GM21447 (cell line): ENCODE results near the gene PALS2.

Source experiments
- ATAC-seq: cut with Tn5 transposase; IDR thresholded peaks from one replicate; pipeline ENCODE4 v1.9.1; 2021; ENCODE audit not compliant: unreplicated experiment

PALS2 gene

DNA sequence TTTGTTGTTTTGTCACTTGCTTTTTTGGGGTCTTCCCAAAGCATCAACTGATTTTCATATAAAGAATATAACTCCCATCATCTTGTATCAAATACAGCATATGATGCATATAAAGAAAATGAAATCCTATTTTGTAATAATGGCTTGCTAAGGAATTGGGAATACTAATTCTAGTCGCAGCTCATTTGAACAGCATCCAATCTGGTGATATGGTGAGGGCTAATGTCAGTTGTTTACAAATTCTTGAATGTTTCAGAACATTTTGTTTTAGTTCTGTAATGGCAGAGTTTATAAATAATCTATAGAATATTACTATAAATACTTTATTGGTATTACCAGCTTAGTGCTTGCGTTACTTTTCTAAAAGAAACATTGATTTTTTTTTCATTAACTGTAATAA, 8.9 kb downstream of the PALS2 start:
- no peak for ATAC-seq

DNA sequence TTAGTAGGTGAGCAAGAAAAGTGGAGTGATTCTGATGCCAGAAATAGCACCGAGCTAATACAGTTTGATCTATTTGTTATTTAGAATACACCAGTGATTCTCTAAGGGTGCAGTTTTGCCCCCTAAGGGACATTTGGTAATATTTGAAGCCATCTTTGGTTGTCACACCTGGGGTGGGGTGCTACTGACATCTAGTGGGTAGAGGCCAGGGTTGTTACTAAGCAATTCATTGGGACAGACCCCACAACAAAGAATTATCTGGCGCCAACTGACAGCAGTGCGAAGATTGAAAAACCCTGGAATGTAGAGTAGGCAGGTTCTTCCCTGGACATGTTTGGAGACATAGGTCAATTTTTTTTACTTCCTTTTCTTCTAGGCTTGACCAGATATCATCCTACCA, 14.6 kb downstream of the PALS2 start:
- no peak for ATAC-seq

DNA sequence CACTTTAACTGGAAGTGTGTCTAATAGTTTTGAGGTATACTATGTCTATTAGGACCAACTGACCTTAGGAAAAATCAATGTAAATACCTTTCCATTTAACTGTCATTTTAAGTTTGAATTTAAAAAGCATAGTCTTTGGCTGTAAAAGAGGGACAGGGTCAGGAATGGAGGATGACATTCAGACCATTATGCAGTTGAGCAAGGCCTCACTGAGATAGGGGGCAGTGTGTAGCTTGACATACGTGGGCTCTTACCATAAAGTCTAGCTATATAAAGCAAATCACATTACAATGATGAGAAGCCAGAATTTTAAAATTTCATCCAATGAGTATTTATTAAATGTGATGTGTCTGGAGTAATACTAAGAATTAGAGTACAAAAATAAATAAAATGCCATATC, 17.9 kb downstream of the PALS2 start:
- no peak for ATAC-seq

DNA sequence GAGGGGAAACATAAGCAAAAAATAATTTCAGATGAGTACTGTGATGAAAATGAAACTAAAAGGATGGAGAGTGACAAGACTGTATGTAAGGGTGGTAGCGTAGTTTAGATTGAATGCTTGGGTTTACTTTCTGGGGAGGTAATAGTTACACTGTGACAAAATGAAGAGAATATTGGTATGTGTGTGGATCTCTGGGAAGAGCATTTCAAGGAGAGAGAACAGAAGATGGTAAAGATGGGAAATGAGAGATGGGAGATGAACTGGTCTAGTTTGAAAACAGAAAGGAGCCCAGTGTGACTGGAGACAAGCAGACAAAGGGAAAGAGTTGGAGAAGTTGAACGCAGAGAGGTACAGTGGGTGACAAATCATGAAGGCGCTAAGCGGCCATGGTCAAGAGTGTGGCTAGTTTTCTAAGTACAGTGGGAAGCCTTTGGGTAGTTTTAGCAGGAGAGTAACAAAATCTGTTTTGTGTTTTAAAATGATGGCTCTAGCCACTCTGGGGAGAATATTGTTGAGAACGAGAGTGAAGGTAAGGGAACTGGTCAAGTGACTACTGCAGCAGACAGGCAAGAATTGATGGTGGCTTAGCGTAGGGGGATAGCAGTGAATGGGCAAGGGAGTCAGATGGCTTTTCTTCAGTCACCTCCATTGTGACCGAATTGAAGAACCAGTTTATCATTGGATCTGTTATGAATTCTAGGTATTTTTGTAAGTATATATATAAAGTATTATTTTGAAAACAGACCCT, 22.6 kb downstream of the PALS2 start:
- peak; percentile 58 for ATAC-seq

DNA sequence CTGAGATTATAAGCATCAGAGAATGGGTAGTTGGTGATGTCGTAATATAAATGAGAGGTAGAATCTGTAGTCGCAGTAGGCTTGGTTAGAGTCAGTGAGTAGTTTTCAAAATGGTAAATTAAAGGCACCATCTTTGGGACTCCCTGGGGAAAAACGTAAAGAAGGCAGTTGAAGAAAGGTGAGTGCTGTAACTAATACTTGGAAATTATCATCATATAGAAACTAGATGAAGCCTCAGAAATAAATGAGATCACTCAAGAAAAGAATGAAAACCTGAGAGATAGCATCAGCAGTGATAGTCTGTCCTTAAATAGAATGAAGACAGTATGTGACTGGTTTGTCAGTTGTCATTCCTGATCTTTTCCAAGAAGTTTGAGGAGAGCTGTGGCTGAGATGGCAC, 23.8 kb downstream of the PALS2 start:
- no peak for ATAC-seq

DNA sequence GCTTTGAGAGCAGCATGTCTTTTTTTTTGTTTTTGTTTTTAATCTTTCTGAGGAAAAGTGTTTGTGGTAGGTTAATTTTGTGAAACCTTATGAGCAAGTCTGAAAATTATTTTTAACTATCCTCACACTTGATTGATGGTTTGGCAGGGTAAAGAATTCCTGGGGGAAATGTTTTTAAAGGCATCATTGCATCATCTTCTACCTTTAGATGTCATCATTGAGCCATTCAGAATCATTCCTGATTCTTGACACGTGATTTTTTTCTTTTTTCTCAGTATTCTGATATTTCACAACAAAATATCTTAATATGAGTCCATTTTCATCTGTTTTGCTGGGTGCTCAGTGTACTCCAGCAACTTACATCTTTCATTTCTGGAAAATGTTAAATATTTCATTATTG, 28.3 kb downstream of the PALS2 start:
- no peak for ATAC-seq

DNA sequence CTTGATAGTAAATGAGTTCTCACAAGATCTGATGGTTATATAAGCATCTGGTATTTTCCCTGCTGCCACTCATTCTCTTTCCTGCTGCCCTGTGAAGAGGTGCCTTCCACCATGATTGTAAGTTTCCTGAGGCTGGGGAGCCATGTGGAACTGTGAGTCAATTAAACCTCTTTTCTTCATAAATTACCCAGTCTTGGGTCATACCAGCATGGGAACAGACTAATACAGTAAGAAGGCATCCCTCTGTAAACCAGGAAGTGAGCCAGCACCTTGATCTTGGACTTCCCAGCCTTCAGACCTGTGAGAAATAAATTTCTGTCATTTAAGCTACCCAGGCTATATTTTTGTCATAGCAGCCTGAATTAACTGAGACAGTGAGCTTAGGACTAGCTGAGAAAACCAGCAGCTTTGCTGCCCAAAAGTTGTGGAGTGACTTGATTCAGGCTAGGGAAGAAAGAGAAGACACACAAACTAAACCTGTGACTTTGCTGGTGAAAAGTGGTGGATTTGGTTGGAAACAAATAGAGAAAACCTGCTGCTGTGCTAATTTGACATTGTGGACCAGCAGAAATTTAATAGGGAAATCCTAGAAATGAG, 29.7 kb downstream of the PALS2 start:
- ATAC-seq = no peak

DNA sequence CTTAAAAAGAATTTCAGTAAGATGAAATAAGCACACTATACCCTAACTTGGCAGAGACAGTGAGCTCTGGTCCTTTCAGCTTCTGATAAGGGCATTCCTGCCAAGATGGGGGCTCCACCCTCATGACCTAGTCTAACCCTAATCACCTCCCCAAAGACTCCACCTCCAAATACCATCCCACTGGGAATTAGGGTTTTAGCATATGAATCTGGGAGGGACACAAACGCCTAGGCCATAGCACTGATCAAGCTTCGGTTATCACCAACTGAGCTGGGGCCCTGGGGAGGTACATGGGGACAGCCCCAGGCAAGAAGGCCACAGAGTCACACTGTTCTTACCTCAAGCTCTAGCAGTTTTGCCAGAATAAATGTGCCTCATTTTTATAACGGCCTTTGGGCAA, 31.4 kb downstream of the PALS2 start:
- ATAC-seq = no peak

DNA sequence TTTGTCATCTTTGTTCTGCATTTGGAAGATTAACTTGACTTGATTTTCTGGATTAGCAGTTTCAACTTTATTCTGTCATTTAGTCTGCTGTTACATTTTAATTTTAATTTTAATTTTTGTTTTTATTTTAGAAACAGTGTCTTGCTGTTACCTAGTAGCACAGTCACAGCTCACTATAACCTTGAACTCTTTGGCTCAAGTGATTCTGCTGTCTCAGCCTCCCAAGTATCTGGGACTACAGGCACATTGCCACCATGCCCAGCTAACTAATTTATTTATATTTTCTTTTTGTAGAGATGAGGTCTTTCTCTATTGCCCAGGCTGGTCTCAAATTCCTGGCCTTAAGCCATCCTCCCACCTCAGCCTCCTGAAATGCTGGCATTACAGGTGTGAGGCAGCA, 35.3 kb downstream of the PALS2 start:
- no peak for ATAC-seq

DNA sequence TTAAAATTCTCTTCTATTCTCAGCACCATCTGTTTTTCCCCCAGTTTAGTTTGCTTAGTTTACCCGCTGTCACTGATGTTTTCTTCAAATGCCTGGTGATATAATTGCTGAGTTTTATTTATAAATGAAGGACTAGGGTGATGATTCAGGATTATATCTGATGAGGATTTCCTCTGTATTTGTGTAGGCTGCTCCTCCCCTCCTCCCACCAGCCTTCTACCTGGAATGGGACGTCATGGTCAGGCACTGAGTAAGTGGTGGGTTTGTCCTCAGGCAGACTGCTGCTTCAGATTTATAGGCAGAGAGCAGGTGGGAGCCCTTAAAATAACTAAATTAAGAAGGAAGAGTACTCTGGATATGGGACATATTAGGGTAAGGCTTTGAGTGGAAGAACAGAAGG, 35.8 kb downstream of the PALS2 start:
- no peak for ATAC-seq

DNA sequence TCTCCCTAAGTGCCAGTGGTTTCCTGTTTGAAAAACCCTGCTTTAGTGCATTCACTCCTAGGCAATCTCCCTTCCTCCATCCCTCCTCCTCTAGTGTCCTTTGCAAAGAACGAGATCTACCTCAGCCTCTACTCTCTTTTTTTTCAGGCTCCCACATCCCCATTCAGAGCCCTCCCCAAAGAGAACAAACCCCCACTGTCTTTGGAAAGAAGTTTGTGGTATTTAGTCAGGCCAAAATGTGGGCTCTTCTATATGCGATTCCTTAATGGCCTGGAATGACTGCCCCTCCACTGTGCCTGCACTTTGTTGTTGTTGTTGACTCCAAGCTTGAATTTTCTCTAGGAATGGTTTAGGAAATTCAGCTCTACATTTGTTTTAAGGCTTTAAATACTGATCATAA, 36.3 kb downstream of the PALS2 start:
- ATAC-seq = no peak

DNA sequence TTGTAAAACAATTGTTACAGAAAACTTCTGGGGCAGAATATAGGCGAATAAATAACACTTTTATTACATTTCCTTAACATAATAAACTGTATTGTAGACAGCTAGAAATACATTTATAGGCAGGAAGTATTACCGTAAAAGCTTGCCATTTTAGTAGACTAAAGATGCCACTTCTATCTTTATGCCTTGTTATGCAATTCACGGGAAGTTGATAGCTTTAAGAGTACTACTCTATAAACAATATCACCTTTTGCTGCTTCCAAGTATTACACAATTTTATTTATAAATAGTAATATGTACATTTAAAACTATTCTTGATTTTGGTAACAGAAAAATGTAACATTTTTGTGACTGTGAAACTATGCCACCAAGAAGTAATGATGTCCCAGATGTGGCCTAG, 37.9 kb downstream of the PALS2 start:
- no peak for ATAC-seq

DNA sequence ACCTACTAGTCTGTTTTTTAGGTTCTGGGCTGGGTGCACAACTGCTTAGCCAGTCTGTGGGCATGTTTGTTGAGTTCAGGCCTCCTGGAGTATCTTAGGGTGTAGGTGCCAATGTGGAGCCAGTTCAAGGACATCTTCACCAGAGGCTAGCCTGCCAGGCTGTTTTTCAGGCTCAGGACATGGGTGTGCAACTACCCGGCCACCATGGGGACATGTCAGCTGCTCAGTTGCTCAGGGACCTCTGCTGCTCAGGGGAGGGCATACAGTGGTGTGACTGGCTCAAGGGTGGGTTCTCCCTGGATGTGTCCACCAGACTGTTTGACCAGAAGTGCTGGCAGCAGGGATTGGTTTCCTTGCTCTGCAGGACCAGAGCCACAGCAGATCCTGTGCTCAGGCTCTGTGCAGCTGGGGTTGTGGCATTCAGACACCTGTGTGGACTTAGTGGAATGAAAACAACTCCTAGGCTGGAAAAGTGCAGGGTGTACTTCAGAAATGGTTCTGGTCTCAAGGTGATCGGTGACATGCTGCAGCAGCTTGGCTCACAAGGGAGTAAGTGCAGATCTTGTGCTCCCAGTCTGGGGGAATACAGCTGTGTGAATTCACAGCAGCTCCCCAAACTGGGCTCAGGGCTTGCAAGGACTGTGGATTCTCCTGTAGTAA, 44.8 kb downstream of the PALS2 start:
- no peak for ATAC-seq

DNA sequence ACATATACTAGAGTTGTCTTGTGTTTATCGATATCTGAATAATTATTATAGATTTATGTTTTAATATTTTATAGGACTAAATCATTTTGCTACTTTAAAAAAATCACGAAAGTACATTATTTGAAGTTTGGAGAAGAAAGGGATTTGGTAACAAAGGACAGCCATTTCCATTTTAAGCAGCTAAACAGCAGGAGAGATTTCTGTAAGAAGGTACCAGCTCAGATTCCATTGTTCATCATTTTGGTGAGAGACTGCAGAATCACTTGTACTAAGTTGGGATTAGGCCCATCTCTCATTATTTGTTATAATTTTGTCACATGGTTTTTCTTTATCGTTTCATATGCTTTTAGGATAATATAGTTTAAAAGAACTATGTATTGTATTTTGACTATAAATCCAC, 46.7 kb downstream of the PALS2 start:
- ATAC-seq = no peak

DNA sequence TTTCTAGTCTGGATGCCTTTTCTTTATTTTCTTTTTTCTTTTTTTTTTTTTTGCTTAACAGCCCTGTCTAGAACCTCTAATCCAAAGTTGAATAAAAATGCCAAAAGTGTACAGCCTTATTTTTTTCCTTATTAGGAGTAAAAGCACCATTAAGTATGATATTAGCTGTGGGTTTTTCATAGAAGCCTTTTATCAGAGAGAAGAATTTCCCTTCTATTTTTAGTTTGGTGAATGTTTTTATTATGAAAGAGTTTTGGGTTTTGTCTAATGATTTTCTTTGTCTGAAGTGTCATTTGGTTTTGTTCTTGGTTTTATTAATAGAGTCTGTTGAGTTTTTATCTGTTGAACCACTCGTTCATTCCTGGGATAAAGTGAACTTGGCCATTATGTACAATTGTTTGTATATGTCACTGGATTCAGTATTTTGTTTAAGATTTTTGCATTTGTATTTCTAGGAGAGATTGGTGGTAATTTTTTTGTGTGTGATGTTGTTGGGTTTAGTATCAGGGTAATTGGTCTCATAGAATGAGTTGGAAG, 49.5 kb downstream of the PALS2 start:
- ATAC-seq = no peak
